PC-9 (cell line): ENCODE results near the gene CST11. TPM values are rescaled to one million over a fixed set of nuclear protein-coding genes. Genes with fewer than 3 reads are reported as not detected.

Source experiments
- BruUV-seq: library from RNA; stranded (reverse); fragments of 400-500 nt; replicated peaks from 2 replicates; lab custom pipeline; 2021; lab: Mats Ljungman, UMichigan
- CTCF ChIA-PET: fragments of 300-600 bp; sonication (Branson Sonifier 250); formaldehyde crosslinking; loops from one replicate; lab custom pipeline; 2022; ENCODE audit warnings: antibody characterized with exemption; lab: Charles Lee
- POLR2A ChIA-PET: fragments of 300-600 bp; sonication (Branson Sonifier 250); formaldehyde crosslinking; loops from one replicate; lab custom pipeline; 2022; ENCODE audit warnings: antibody characterized with exemption; ENCODE audit not compliant: unreplicated experiment; lab: Charles Lee
- DNase-seq, 2 experiments: peaks; one replicate each; pipeline versions ENCODE4 v3.0.0 to v3.0.0-alpha.2; 2015 to 2022; ENCODE audit warnings: mixed read lengths in 1 of 2
- H2AFZ ChIP-seq: fragments of 200-600 bp; sonication (generic); 2 replicates; pipeline ENCODE4 v1.8.1; 2017; ENCODE audit warnings: antibody characterized with exemption
- H3F3A ChIP-seq: fragments of 200-600 bp; sonication (generic); 2 replicates; pipeline ENCODE4 v1.8.1; 2017; ENCODE audit warnings: antibody characterized with exemption, mild to moderate bottlenecking, low read depth; ENCODE audit not compliant: insufficient read depth
- H3K27ac ChIP-seq: fragments of 200-600 bp; sonication (generic); 2 replicates; pipeline ENCODE4 v1.6.1; 2016; ENCODE audit warnings: mixed run types
- H3K27me3 ChIP-seq: fragments of 200-600 bp; sonication (generic); 2 replicates; pipeline ENCODE4 v1.6.1; 2016; ENCODE audit warnings: low read depth, mixed run types; ENCODE audit not compliant: insufficient read depth
- H3K36me3 ChIP-seq: fragments of 200-600 bp; sonication (generic); 2 replicates; pipeline ENCODE4 v1.6.1; 2016; ENCODE audit warnings: low read depth, mixed run types
- H3K4me1 ChIP-seq: fragments of 200-600 bp; sonication (generic); replicated peaks from 2 replicates; pipeline ENCODE4 v1.6.1; 2016; ENCODE audit warnings: mixed run types; ENCODE audit not compliant: insufficient read depth
- H3K4me2 ChIP-seq: fragments of 200-600 bp; sonication (generic); 2 replicates; pipeline ENCODE4 v1.6.1; 2017; ENCODE audit warnings: mixed run types
- H3K4me3 ChIP-seq: fragments of 200-600 bp; sonication (generic); 2 replicates; pipeline ENCODE4 v1.6.1; 2016; ENCODE audit warnings: mixed run types
- H3K79me2 ChIP-seq: fragments of 200-600 bp; sonication (generic); 2 replicates; pipeline ENCODE4 v1.6.1; 2017; ENCODE audit warnings: low read depth, mixed run types
- H3K9me2 ChIP-seq: fragments of 200-600 bp; sonication (generic); 2 replicates; pipeline ENCODE4 v1.8.1; 2017; ENCODE audit warnings: mild to moderate bottlenecking; ENCODE audit not compliant: insufficient read depth
- H3K9me3 ChIP-seq: fragments of 200-600 bp; sonication (generic); 2 replicates; pipeline ENCODE4 v1.8.1; 2016; ENCODE audit warnings: low read depth; ENCODE audit not compliant: insufficient read depth
- H4K20me1 ChIP-seq: fragments of 200-600 bp; sonication (generic); 2 replicates; pipeline ENCODE4 v1.8.1; 2017; ENCODE audit not compliant: insufficient read depth
- CTCF ChIP-seq: fragments of 200-600 bp; sonication (generic); conservative IDR thresholded peaks from 2 replicates; pipeline ENCODE4 v1.6.1; 2017; ENCODE audit warnings: mixed run types, antibody characterized with exemption, mild to moderate bottlenecking, moderate library complexity
- EZH2 ChIP-seq: fragments of 200-600 bp; sonication (generic); IDR thresholded peaks from 2 replicates; pipeline ENCODE4 v1.8.0; 2017; ENCODE audit warnings: antibody characterized with exemption, low read depth
- intact Hi-C: fragments of 100-400 bp; cut with micrococcal nuclease; formaldehyde crosslinking; loops from one replicate; pipeline ENCODE4 v1.10.0; 2022; ENCODE audit not compliant: unreplicated experiment
- total RNA-seq: library from RNA; stranded (reverse); gene quantifications from 2 replicates; pipeline ENCODE4 v1.2.3, GENCODE V29; 2021

The CST11 gene
- total RNA-seq, 1 experiment from 2014 or later: not detected

DNA sequence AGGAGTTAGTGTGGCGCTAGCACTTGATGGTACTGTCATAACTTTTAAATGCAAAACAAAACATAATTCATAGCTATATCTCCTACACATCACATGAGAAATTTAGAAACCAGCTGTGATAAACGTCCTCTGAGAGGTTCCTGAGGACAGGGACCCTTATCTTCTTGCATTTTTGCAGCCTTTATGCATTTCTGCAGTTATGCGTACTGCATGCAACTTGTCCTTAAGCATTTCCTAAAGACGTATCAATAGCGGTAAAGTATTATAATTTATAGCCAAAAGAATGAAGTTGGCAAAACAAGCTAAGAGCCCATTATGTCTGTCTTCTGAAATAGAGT is 33.0 kb downstream of the CST11 start:
- Histone ChIP-seq H3K9me2 (no peaks in the 10 kb centered on the region), H3K27me3 (no peaks in the 10 kb centered on the region), H3K9me3 (no peaks in the 10 kb centered on the region), H3K4me3 (peak overlapping the region; percentile 78), H3K4me2 (peak overlapping the region; percentile 82), H4K20me1 (peaks cover 27% of the 10 kb centered on the region), H3K36me3 (0 out of 2 replicates have a peak, but pooled peaks cover 6% of the 10 kb centered on the region), H2AFZ (no peak overlapping the region), H3K4me1 (peaks cover 10% of the 10 kb centered on the region), H3K27ac (peak overlapping the region; percentile 22; the same call in 1 of the 2 replicates), H3F3A (peaks cover 8% of the 10 kb centered on the region), H3K79me2 (peaks cover 59% of the 10 kb centered on the region)
- BruUV-seq: no TSS peak
- TF ChIP-seq EZH2 (no peak), CTCF (no peak)
- intact Hi-C loops: no loop called here
- CTCF ChIA-PET: interaction anchor here (0.6 kb wide), 1 partner anchor 18 kb away, joined by 4 read pairs; no protein-coding TSS in a partner anchor
- DNase-seq: no peak
- POLR2A ChIA-PET: interaction anchor here (0.6 kb wide), 1 partner anchor 601 kb away, joined by 3 read pairs; no protein-coding TSS in a partner anchor

GRCh38 chr20:23417861-23418260 is 34.8 kb downstream of the CST11 start:
- no peak for TF ChIP-seq CTCF
- no peak for TF ChIP-seq EZH2
- intact Hi-C loops: no loop called here
- Histone ChIP-seq H3K27me3 (no peaks in the 10 kb centered on the region), H3F3A (peaks cover 8% of the 10 kb centered on the region), H4K20me1 (peaks cover 30% of the 10 kb centered on the region), H2AFZ (no peak overlapping the region), H3K27ac (no peak overlapping the region), H3K36me3 (0 out of 2 replicates have a peak, but pooled peaks cover 6% of the 10 kb centered on the region), H3K4me3 (no peak overlapping the region), H3K9me2 (no peaks in the 10 kb centered on the region), H3K79me2 (peaks cover 76% of the 10 kb centered on the region), H3K9me3 (no peaks in the 10 kb centered on the region), H3K4me2 (no peak overlapping the region), H3K4me1 (peaks cover 10% of the 10 kb centered on the region)
- POLR2A ChIA-PET: no interaction called here
- CTCF ChIA-PET: no interaction called here
- no TSS peak for BruUV-seq
- DNase-seq: no peak

- Histone ChIP-seq H3K36me3 (peaks cover 10% of the 10 kb centered on the region; the same call in 1 of the 2 replicates), H4K20me1 (peaks cover 42% of the 10 kb centered on the region), H3K79me2 (peaks cover 90% of the 10 kb centered on the region), H2AFZ (no peak overlapping the region), H3K27me3 (no peaks in the 10 kb centered on the region), H3K9me2 (no peaks in the 10 kb centered on the region), H3K4me1 (peaks cover 10% of the 10 kb centered on the region), H3K9me3 (no peaks in the 10 kb centered on the region), H3K27ac (no peak overlapping the region), H3K4me2 (no peak overlapping the region), H3F3A (peaks cover 8% of the 10 kb centered on the region), H3K4me3 (no peak overlapping the region)
- DNase-seq: no peak
- no peak for TF ChIP-seq EZH2
- no peak for TF ChIP-seq CTCF
- BruUV-seq: no TSS peak
- ChIA-PET CTCF (no interaction called here), POLR2A (no interaction called here)
- intact Hi-C loops: no loop called here
Measured at GRCh38 chr20:23415959-23416583, 36.6 kb downstream of the CST11 start.
